ENCODE measurements around the gene FIBCD1. TPM values are rescaled to one million over a fixed set of nuclear protein-coding genes. Genes with fewer than 3 reads are reported as not detected.
"Not testable (repeated sequence)": the region's sequence is repeated elsewhere in the genome, so short reads cannot be mapped to it uniquely, and the experiment has no call there.

The FIBCD1 gene
- total RNA-seq, 1 donor from 2014 or later, result not detected

DNA sequence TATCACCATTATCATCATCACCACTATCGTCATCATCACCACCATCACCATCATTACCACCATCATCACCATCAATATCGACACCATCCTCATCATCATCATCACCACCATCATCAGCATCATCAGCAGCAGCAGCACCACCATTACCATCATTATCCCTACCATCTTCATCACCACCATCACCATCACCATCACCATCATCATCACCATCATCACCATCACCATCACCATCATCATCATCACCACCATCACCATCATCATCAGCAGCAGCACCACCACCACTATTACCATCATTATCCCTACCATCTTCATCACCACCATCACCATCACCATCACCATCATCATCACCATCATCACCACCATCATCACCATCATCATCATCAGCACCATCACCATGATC lies 15.9 kb upstream of the FIBCD1 start:
- not testable (repeated sequence) for DNase-seq (ENCODE audit: low spot score)

DNA sequence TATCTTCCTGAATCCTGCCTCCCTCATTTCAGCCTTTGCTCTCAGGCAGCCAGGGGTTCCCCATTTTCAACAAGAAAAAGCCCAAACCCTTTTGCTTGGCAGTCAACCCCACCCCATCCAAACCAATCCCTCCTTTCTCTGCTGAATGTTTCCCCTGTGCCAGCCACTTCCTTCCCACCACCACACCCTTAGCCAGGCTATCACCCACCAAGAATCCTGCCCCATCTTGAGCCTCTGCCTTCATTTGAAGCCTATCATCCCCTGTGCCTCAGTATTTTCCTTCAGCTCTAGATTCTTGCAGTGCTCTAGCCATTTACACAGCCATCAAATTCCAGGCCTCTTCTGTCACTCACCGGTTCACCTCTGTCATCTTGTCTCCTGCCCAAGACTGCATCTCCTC lies 15.3 kb upstream of the FIBCD1 start:
- DNase-seq (ENCODE audit: low spot score), result no peak

GRCh38 chr9:130952065-130952762 lies 13.2 kb upstream of the FIBCD1 start:
- DNase-seq (ENCODE audit: low spot score), result no peak

GRCh38 chr9:130950039-130950311 lies 10.9 kb upstream of the FIBCD1 start:
- no peak for DNase-seq (ENCODE audit: low spot score)

DNA sequence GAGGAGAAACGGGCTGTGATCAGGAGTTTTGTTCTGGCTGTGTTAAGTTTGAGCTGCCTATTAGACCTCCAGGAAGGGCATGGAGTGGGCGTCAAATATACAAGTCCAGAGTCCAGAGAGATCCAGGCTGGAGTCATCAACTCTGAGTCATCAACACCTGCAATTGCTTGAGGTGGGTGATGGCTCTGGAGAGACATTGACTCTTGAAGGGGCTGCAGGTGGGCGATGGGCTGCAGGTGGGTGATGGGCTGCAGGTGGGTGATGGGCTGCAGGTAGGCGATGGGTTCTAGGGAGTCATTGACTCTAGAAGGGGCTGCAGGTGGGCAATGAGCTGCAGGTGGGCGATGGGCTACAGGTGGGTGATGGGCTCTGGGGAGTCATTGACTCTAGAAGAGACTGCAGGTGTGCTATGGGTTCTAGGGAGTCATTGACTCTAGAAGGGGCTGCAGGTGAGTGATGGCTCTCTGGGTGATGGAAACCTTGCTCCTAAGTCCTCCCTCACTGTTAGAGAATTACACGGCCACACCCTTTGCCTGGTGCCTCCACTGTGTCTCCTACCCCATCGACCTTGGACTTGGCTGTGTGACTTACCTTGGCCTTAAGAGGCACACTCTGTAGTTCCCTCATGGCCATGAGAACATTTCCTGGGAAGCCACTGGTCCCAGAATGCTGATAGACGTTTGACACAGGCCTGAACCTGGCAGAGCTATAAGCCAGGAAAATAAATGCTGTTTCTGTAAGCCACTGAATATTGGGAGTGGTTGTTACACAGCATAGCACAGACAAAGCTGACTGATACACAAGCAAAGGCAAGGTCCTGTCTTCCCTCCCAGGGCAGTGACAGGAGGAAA lies 10.4 kb upstream of the FIBCD1 start:
- no peak for DNase-seq (ENCODE audit: low spot score)

GRCh38 chr9:130948266-130948665 lies 9.2 kb upstream of the FIBCD1 start:
- no peak for DNase-seq (ENCODE audit: low spot score)

DNA sequence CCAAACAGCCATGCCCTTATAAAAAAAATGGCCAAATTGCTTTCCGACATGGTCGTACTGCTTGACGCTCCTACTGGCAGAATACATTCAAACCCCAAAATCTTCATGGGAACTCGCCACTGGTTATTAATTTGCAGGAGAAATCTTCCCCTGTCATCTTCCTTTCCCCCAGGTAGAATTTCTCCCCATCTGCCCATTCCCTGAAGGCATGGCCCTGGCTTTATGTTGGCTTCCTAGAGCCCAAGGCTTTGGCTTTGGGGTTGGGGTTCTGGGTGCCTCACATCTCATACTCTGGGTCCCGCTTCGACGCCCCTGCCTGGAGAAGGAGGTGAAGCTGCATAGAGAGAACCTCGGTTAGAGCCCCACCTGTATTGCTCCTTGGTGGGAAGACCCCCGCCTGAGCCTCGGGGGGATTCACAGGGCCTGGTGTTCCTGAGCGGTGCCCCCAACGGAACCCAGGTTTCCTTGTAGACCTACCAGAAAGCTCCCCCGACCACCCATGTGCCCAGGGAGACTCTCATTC lies 8.6 kb upstream of the FIBCD1 start:
- DNase-seq (ENCODE audit: low spot score), result no peak

DNA sequence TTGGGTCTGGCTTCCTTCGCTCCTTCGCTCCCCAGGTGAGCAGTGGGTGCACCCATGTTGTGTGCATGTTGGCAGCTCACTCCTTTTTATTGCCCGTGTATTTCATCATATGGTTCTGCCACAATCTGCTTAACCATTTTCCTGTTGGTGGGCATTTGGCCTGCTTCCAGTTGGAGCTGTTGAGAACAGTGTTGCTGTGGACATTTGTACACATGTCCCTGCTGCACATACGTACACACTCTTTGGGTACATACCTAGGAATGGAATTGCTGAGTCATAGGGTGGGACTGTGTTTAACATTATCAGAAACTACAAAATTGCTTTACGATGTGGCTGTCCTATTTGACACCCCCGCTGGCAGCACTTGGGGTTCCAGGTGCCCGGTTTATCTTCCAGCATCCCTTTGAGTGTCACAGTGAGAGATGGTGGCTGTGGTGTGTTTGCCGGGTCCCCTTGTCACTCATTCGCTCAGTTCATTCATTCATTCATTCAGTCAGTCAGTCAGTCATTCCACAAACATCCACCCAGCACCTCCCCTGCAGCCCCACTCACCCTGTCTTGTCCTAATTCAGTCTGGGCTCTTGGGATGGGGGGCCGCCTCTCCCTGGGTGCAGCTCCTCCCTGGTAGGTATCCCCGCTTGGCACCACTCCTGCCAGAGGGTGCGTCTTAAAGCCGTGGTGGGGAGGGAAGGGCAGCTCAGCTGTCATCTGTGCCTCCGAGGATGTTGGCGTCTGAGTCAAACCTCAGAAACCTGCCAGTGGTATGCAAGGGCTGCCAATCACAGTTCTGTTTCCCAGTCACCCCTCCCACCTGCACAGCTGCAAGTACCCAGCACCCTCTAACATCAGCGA lies 7.9 kb upstream of the FIBCD1 start:
- no peak for DNase-seq (ENCODE audit: low spot score)

- no peak for DNase-seq (ENCODE audit: low spot score)
Observed at GRCh38 chr9:130945173-130945572, 6.1 kb upstream of the FIBCD1 start.

DNA sequence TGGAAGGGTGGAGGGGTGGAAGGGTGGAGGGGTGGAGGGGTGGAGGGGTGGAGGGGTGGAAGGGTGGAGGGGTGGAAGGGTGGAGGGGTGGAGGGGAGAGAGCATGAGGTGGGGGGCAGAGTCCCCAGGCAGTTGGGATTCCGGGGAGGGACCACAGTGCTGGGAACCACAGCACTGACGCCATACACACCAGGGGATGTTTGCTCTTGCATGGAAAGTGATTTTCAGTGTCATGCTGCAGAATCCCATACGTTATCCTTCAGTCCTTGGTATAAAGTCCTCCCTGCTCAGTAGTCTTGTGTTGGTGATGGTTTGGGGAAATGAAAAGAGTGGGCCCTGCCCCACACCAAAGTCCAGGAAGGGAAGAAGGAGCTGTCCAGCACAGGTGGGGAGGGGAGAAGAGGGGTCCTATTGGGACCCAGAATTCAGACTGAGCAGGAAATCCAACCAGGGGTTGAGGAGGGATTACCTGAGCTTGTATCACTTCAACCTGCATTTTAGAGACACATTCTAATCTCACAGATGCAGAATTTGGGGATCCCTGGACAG lies 5.5 kb upstream of the FIBCD1 start:
- no peak for DNase-seq (ENCODE audit: low spot score)

GRCh38 chr9:130943777-130944176 lies 4.7 kb upstream of the FIBCD1 start:
- DNase-seq (ENCODE audit: low spot score), result no peak

- DNase-seq (ENCODE audit: low spot score), result no peak
Observed at GRCh38 chr9:130943221-130943620, 4.2 kb upstream of the FIBCD1 start.

- no peak for DNase-seq (ENCODE audit: low spot score)
Observed at GRCh38 chr9:130942679-130943078, 3.6 kb upstream of the FIBCD1 start.

DNA sequence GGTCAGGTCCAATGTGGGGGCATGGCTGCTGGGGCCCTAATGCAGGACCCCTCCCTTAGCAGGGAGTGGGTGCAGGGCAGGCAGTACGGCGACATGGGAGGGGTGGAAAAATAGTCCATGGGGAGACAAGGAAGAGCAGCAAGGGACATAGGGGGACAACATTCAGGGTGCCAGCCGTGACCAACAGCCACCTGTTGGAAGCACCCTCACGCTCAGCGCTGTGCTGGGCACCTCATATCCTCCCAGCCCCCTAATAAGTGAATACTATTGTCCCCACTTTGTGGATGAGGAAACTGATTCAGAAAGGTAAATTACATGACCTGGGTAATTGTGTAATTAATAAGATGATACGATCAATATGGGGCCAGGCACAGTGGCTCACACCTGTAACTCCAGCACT lies 3.0 kb upstream of the FIBCD1 start:
- DNase-seq (ENCODE audit: low spot score), result no peak

DNA sequence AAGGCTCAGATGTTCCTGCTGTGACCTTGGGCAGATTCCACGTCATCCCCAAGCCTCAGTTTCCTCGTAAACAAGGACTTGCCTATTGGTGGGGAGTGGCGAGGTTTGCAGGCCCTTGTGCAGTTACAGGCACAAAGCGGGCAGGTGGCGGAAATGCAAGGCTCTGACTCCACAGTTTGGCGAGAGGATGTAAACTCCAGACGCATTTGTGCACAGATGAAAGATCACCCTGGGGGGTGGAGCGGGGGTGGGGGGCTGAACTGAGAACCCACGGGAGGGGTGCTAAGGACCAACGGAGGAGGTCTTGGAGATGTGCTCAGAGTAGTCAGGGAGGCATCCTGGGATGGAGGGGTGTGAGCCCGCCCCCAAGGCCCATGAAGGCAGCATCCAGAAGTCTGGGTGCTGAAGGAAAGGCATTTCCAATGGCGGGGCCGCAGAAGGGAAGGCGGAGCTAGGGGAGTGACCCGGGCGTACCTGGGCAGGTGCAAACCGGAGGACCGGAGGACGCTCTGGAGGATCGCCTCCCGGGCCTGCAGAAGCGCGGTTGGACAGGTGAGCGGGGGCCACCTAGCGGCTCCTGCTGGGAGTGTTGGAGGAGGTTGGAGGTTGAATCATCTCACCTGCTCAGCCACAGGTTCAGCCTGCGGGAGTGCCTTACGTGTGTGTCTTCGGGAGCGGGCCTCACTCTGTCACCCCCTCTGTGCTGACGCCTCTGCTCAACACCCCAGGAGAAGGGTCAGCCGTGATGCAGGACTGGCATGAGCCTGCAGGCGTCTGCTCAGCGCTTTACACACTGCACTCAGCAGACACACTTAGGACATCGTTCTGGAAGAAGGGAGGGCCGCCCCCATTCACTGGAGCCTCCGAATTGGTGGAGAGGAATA lies 1.9 kb upstream of the FIBCD1 start:
- DNase-seq (ENCODE audit: low spot score), result no peak

- DNase-seq (ENCODE audit: low spot score), result no peak
Observed at GRCh38 chr9:130940027-130940549, 1.0 kb upstream of the FIBCD1 start.

DNA sequence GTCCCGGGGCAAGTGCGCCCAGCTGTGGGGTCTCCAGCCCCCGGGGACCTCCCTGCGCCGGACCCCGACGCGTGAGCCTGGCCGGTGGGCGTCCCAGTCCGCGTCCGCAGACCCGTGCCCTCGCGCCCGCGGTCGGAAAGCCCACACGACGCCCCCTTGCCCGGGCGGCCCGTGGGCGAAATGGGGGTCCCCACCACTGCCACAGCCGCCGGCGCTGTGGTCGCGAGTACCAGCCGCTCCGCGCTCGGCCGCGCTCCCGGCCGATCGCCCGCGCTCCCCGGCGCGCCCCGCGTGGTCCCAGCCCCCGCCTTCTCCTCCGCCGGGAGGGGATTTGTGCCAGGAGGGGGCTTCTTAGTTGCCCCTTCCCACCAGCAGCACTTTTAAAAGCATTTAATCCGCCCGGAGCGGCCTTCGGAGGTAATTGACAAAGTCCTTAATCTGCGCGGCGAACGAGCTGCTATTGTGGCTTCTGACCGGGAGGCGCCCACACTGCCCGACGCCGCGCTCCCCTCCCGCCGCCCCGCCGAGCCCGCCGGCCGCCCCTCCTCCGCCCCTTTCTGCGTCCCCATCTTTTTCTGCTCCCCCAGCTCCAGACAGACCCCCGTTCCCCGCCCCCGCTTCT lies 469 bp upstream of the FIBCD1 start:
- DNase-seq (ENCODE audit: low spot score), result no peak

GRCh38 chr9:130938184-130938651 lies 829 bp downstream of the FIBCD1 start:
- DNase-seq (ENCODE audit: low spot score), result no peak

All from mesenteric fat pad (tissue), 1 donor.